Omental fat pad (tissue), 4 donors: ENCODE data around the gene SENP5. TPM values are rescaled to one million over a fixed set of nuclear protein-coding genes. Genes with fewer than 3 reads are reported as not detected.

ENCODE experiments used
- ATAC-seq: fragments of 150-250 bp; one replicate; pipeline ENCODE4 v1.9.1; 2016; ENCODE audit warnings: mild to moderate bottlenecking, moderate library complexity; ENCODE audit not compliant: low FRiP score
- DNase-seq: peaks from one replicate; pipeline ENCODE4 v3.0.0-alpha.2; 2019; ENCODE audit warnings: low spot score
- total RNA-seq, 4 donors: library from RNA; depleted of rRNA; stranded (reverse); fragments of >200 nt; gene quantifications; one replicate each; pipeline ENCODE4 v1.1.0, GENCODE V29; 2016
- TF ChIP-seq, protein P1 (sequence below), 3 donors: fragments of 450-650 bp; IDR thresholded peaks; one replicate each; pipeline ENCODE4 v1.5.1; 2016 to 2017; ENCODE audit warnings: antibody characterized with exemption in 3 of 3, mild to moderate bottlenecking in 3 of 3, moderate library complexity in 2 of 3

The SENP5 gene
- total RNA-seq, 4 donors from 2014 or later = 31.3 to 69.9 (median 41.3) TPM

DNA sequence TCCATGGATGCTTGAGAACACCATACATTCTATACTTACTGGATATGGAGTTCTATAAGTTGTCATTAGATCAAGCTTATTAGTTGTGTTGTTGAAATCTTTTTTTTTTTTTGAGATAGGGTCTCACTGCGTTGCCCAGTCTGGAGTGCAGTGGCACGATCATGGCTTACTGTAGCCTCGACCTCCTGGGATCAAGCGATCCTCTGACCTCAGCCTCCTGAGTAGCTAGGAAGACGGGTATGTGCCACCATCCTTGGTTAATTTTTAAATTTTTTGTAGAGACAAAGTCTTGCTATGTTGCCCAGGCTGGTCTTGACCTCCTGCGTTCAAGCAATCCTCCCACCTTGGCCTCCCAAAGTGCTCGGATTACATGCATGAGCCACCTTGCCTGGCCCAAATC is 87.1 kb downstream of the SENP5 start:
- no peak for DNase-seq
- TF ChIP-seq, protein P1, sequence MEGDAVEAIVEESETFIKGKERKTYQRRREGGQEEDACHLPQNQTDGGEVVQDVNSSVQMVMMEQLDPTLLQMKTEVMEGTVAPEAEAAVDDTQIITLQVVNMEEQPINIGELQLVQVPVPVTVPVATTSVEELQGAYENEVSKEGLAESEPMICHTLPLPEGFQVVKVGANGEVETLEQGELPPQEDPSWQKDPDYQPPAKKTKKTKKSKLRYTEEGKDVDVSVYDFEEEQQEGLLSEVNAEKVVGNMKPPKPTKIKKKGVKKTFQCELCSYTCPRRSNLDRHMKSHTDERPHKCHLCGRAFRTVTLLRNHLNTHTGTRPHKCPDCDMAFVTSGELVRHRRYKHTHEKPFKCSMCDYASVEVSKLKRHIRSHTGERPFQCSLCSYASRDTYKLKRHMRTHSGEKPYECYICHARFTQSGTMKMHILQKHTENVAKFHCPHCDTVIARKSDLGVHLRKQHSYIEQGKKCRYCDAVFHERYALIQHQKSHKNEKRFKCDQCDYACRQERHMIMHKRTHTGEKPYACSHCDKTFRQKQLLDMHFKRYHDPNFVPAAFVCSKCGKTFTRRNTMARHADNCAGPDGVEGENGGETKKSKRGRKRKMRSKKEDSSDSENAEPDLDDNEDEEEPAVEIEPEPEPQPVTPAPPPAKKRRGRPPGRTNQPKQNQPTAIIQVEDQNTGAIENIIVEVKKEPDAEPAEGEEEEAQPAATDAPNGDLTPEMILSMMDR (IDR thresholded peaks at IDR 0.05) = no peak
- no peak for ATAC-seq

GRCh38 chr3:196962108-196962929 is 94.6 kb downstream of the SENP5 start:
- ATAC-seq (no peak), DNase-seq (no peak)
- TF ChIP-seq, protein P1 (IDR thresholded peaks at IDR 0.05) = no peak

DNA sequence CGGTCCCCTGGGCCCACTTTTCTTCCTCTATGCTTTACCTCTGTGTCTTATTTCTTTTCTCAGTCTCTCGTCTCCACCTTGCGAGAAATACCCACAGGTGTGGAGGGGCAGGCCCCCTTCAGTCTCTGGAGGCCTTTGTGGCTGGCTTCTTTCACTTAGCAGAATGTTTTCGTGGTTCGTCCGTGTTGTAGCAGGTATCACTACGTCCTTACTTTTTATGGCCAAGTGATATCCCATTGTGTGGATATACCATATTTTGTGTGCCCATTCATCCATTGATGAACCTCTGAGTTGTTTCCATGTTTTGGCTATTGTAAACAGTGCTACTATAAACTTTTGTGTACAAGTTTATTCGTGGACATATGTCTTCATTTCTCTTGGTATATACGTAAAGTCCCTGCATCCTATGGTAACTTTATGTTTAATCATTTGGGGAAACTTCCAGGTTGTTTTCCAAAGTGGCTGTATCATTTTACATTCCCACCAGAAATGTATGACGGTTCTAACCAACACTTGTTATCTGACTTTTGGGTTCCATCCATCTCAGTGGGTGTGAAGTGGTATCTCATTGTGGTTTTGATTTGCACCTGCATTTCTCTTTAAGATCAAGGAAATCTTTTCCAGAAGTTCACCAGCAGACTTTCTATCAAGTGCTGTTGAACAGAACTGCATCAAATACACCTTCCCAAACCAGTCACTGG is 95.4 kb downstream of the SENP5 start:
- TF ChIP-seq, protein P1 (IDR thresholded peaks at IDR 0.05) = no peak
- DNase-seq (no peak), ATAC-seq (no peak)

DNA sequence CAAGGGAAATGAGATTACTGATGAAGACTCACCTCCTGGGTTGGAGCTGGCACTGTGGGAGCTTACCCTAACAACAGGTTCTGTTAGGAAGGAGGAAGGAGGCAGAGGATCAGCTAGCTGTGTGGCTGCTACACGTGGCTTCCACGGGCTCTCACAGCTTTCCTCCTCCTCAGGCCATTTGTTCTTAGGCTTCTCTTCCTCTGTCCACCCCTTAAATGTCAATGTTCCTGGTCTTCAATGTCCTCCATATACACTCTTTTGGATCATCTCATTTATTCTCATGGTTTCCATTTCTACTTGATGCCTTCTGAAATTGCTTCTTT is 95.9 kb downstream of the SENP5 start:
- ATAC-seq (no peak), DNase-seq (no peak)
- TF ChIP-seq, protein P1 (IDR thresholded peaks at IDR 0.05) = no peak

- DNase-seq (no peak), ATAC-seq (no peak)
- TF ChIP-seq, protein P1 (IDR thresholded peaks at IDR 0.05) = no peak
Observed at GRCh38 chr3:196965112-196965803, 97.5 kb downstream of the SENP5 start.

DNA sequence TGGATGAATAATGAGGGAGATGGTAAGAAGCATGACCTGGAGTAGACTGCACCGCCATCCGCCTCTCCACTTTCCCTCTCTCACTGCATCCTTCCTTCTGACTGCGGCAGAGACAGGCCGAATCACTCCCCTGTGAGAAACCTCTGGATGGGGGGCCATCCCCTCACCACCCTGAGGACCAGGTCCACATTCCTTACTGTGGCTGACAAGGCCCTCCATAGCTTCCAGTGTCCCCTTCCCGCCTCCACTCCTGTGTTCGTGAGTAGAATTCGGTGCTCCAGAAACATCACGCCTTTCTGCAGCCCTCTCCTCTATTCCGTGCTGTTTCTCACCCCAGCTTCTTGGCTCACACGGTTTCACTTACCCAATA is 98.1 kb downstream of the SENP5 start:
- ATAC-seq (no peak), DNase-seq (no peak)
- TF ChIP-seq, protein P1 (IDR thresholded peaks at IDR 0.05) = no peak
